Thoracic aorta (tissue), 2 donors: ENCODE results near the gene LPAR3. TPM values are rescaled to one million over a fixed set of nuclear protein-coding genes. Genes with fewer than 3 reads are reported as not detected.

Source experiments
- ATAC-seq: fragments of 150-250 bp; one replicate; pipeline ENCODE4 v1.8.0; 2017; ENCODE audit warnings: low read depth; ENCODE audit not compliant: insufficient number of reproducible peaks, low FRiP score
- DNase-seq: peaks from one replicate; pipeline ENCODE4 v3.0.0-alpha.2; 2020; ENCODE audit warnings: low spot score
- H3K27ac ChIP-seq, 2 donors: fragments of 200-600 bp; sonication (generic); 1 replicate in 1 of 2; 2 replicates in 1 of 2; pipeline ENCODE4 v1.5.1; 2016; ENCODE audit warnings: mild to moderate bottlenecking in 2 of 2, moderate library complexity in 2 of 2
- H3K27me3 ChIP-seq: fragments of 200-600 bp; sonication (generic); replicated peaks from 2 replicates; pipeline ENCODE4 v1.6.0; 2016; ENCODE audit warnings: mild to moderate bottlenecking; ENCODE audit not compliant: insufficient read depth
- H3K36me3 ChIP-seq: fragments of 200-600 bp; sonication (generic); one replicate; pipeline ENCODE4 v1.5.1; 2016
- H3K4me1 ChIP-seq, 2 donors: fragments of 200-600 bp; sonication (generic); 1 replicate in 1 of 2; 2 replicates in 1 of 2; pipeline versions ENCODE4 v1.5.1 to v1.6.0; 2016; ENCODE audit warnings: low read depth in 2 of 2, mild to moderate bottlenecking in 1 of 2; ENCODE audit not compliant: control insufficient read depth in 1 of 2
- H3K4me3 ChIP-seq: fragments of 200-600 bp; sonication (generic); 2 replicates; pipeline ENCODE4 v1.5.1; 2016; ENCODE audit warnings: mild to moderate bottlenecking
- H3K9me3 ChIP-seq: fragments of 200-600 bp; sonication (generic); 2 replicates; pipeline ENCODE4 v1.5.1; 2016
- CTCF ChIP-seq: fragments of 200-600 bp; sonication (generic); IDR thresholded peaks from one replicate; pipeline ENCODE4 v1.5.1; 2019; ENCODE audit warnings: antibody characterized with exemption
- total RNA-seq, 2 donors: library from RNA; depleted of rRNA; stranded (reverse); fragments of >200 nt; gene quantifications; one replicate each; pipeline versions ENCODE4 v1.1.0 to v1.2.3, GENCODE V29; 2016

The LPAR3 gene
- total RNA-seq, 2 donors from 2014 or later: 1.1 to 2.7 TPM

- DNase-seq: no peak
- TF ChIP-seq CTCF: no peak
- no peaks in the 10 kb centered on the region for H3K4me1 ChIP-seq
- no peak overlapping the region for H3K27ac ChIP-seq
- no peak overlapping the region for H3K4me3 ChIP-seq
- no peaks in the 10 kb centered on the region for H3K27me3 ChIP-seq
- ATAC-seq: peak; percentile 25
- no peaks in the 10 kb centered on the region for H3K9me3 ChIP-seq
- H3K36me3 ChIP-seq: no peaks in the 10 kb centered on the region
Measured at GRCh38 chr1:84853741-84854721, 39.0 kb downstream of the LPAR3 start.

GRCh38 chr1:84851839-84852238 is 41.2 kb downstream of the LPAR3 start:
- Histone ChIP-seq H3K36me3 (no peaks in the 10 kb centered on the region), H3K9me3 (no peaks in the 10 kb centered on the region), H3K27ac (no peak overlapping the region), H3K4me3 (no peak overlapping the region), H3K27me3 (no peaks in the 10 kb centered on the region), H3K4me1 (peaks cover 0 to 11% of the 10 kb centered on the region in 2 donors)
- ATAC-seq (no peak), DNase-seq (no peak)
- TF ChIP-seq CTCF: no peak

- no peaks in the 10 kb centered on the region for H3K9me3 ChIP-seq
- no peak overlapping the region for H3K27ac ChIP-seq
- no peak overlapping the region for H3K4me3 ChIP-seq
- peaks cover 0 to 11% of the 10 kb centered on the region in 2 donors for H3K4me1 ChIP-seq
- DNase-seq: no peak
- H3K27me3 ChIP-seq: no peaks in the 10 kb centered on the region
- TF ChIP-seq CTCF: no peak
- no peaks in the 10 kb centered on the region for H3K36me3 ChIP-seq
- no peak for ATAC-seq
Measured at GRCh38 chr1:84849357-84849975, 43.5 kb downstream of the LPAR3 start.

GRCh38 chr1:84847253-84848250 is 45.5 kb downstream of the LPAR3 start:
- Histone ChIP-seq H3K27me3 (no peaks in the 10 kb centered on the region), H3K36me3 (no peaks in the 10 kb centered on the region), H3K27ac (no peak overlapping the region), H3K4me1 (peaks cover 0 to 11% of the 10 kb centered on the region in 2 donors), H3K4me3 (no peak overlapping the region), H3K9me3 (no peaks in the 10 kb centered on the region)
- ATAC-seq (no peak), DNase-seq (peak; percentile 18)
- TF ChIP-seq CTCF: no peak
